CD4-positive, alpha-beta T cell (primary cell): Measurements from ENCODE around the gene ATP8A1. TPM values are rescaled to one million over a fixed set of nuclear protein-coding genes. Genes with fewer than 3 reads are reported as not detected.

Experiments used
- ATAC-seq: fragments of 200-7000 bp; cut with Tn5 transposase; one replicate; pipeline ENCODE4 v1.10.0; 2022; ENCODE audit warnings: mild to moderate bottlenecking; ENCODE audit not compliant: poor library complexity
- CTCF ChIA-PET: fragments of 350-600 bp; sonication (Branson Sonifier 250); formaldehyde crosslinking; loops from one replicate; lab custom pipeline; 2021; ENCODE audit warnings: antibody characterized with exemption, inconsistent platforms; lab: Charles Lee
- POLR2A ChIA-PET: fragments of 350-600 bp; sonication (Branson Sonifier 250); formaldehyde crosslinking; loops from one replicate; lab custom pipeline; 2021; ENCODE audit warnings: antibody characterized with exemption, inconsistent platforms; lab: Charles Lee
- DNase-seq, 14 experiments: peaks; one replicate each; pipeline ENCODE4 v3.0.0-alpha.2; 2013 to 2020; ENCODE audit warnings: mixed read lengths in 2 of 14
- H3K27ac ChIP-seq, 2 donors: one replicate each; pipeline versions ENCODE4 v1.5.1 to v1.7.0; 2013; ENCODE audit warnings: low read length in 2 of 2, low read depth in 1 of 2, mild to moderate bottlenecking in 1 of 2
- H3K27me3 ChIP-seq, 2 experiments: 1 replicate in 1 of 2; 2 replicates in 1 of 2; pipeline versions ENCODE4 v1.6.1 to v1.7.0; 2013; ENCODE audit warnings: low read length in 2 of 2, control low read depth in 1 of 2, mild to moderate bottlenecking in 1 of 2, moderate library complexity in 1 of 2; ENCODE audit not compliant: insufficient read depth in 2 of 2, control insufficient read depth in 1 of 2
- H3K36me3 ChIP-seq: one replicate; pipeline ENCODE4 v1.6.1; 2013; ENCODE audit warnings: low read length, control low read depth; ENCODE audit not compliant: insufficient read depth
- H3K4me1 ChIP-seq: one replicate; pipeline ENCODE4 v1.6.1; 2013; ENCODE audit warnings: low read length, control low read depth; ENCODE audit not compliant: insufficient read depth
- H3K4me3 ChIP-seq: one replicate; pipeline ENCODE4 v1.5.1; 2013; ENCODE audit warnings: mild to moderate bottlenecking, low read length, moderate library complexity
- H3K9me3 ChIP-seq, 2 experiments: 1 replicate in 1 of 2; 2 replicates in 1 of 2; pipeline versions ENCODE4 v1.6.1 to v1.7.0; 2013; ENCODE audit warnings: low read length in 2 of 2, mild to moderate bottlenecking in 2 of 2, control low read depth in 1 of 2, moderate library complexity in 1 of 2; ENCODE audit not compliant: control insufficient read depth in 1 of 2, insufficient read depth in 1 of 2
- H3K27ac Mint-ChIP-seq: one replicate; pipeline ENCODE4 v1.8.0; 2020; ENCODE audit warnings: mixed read lengths
- H3K27me3 Mint-ChIP-seq: one replicate; pipeline ENCODE4 v1.8.0; 2021; ENCODE audit warnings: mixed read lengths
- H3K36me3 Mint-ChIP-seq: one replicate; pipeline ENCODE4 v1.8.0; 2021; ENCODE audit warnings: low read depth, mixed read lengths
- H3K4me1 Mint-ChIP-seq: one replicate; pipeline ENCODE4 v1.8.0; 2021; ENCODE audit warnings: low read depth, mixed read lengths
- H3K4me3 Mint-ChIP-seq: one replicate; pipeline ENCODE4 v1.8.0; 2020; ENCODE audit warnings: mild to moderate bottlenecking, mixed read lengths
- H3K9me3 Mint-ChIP-seq: one replicate; pipeline ENCODE4 v1.8.0; 2020; ENCODE audit warnings: mixed read lengths
- CTCF ChIP-seq: fragments of 200-600 bp; IDR thresholded peaks from one replicate; pipeline ENCODE4 v1.8.0; 2022; ENCODE audit warnings: antibody characterized with exemption, mild to moderate bottlenecking
- intact Hi-C, 2 experiments: fragments of 100-400 bp; cut with DNase I in 1 of 2; cut with micrococcal nuclease in 1 of 2; formaldehyde crosslinking; loops; one replicate each; pipeline versions ENCODE4 v1.15.1 to v1.9.0; 2023 to 2025; cut with DNase I, micrococcal nuclease
- total RNA-seq, 174 experiments: library from RNA in 2 of 174; stranded (reverse) in 2 of 174; gene quantifications; one replicate each; pipeline ENCODE4 v1.2.3 and lab custom pipeline; 2021 to 2026

ATP8A1 gene
- total RNA-seq, 2 experiments from 2014 or later: 44.9 to 45.5 TPM

GRCh38 chr4:42397635-42398170 is 259.2 kb downstream of the ATP8A1 start:
- Histone ChIP-seq H3K4me3 (peak overlapping the region; percentile 47), H3K9me3 (peaks cover 0 to 21% of the 10 kb centered on the region in 2 experiments), H3K27me3 (peaks cover 39 to 41% of the 10 kb centered on the region in 2 experiments), H3K36me3 (no peaks in the 10 kb centered on the region), H3K4me1 (peaks cover 24% of the 10 kb centered on the region), H3K27ac (no peak overlapping the region)
- Mint-ChIP-seq H3K9me3 (no peaks in the 10 kb centered on the region), H3K36me3 (no peaks in the 10 kb centered on the region), H3K27ac (no peak overlapping the region), H3K4me1 (peaks cover 28% of the 10 kb centered on the region), H3K4me3 (peak overlapping the region; percentile 84), H3K27me3 (peaks cover 65% of the 10 kb centered on the region)
- POLR2A ChIA-PET: no interaction called here
- DNase-seq (peak in 1 of 14 experiments; percentile 9), ATAC-seq (no peak)
- intact Hi-C loops: no loop called here
- CTCF ChIA-PET: no interaction called here
- TF ChIP-seq CTCF: no peak

- H3K9me3 Mint-ChIP-seq: no peaks in the 10 kb centered on the region
- ATAC-seq (no peak), DNase-seq (peak in 4 of 14 experiments; percentile 1 to 17 (median 8))
- H3K36me3 Mint-ChIP-seq: no peaks in the 10 kb centered on the region
- ChIA-PET CTCF (no interaction called here), POLR2A (no interaction called here)
- intact Hi-C loops: no loop called here
- peak within 1 kb of the TSS; percentile 84 for H3K4me3 Mint-ChIP-seq
- peaks cover 66% of the 10 kb centered on the region for H3K27me3 Mint-ChIP-seq
- H3K27me3 ChIP-seq: peaks cover 39 to 41% of the 10 kb centered on the region in 2 experiments
- peak within 1 kb of the TSS; percentile 47 for H3K4me3 ChIP-seq
- peaks cover 28% of the 10 kb centered on the region for H3K4me1 Mint-ChIP-seq
- no peak within 1 kb of the TSS for H3K27ac Mint-ChIP-seq
- no peaks in the 10 kb centered on the region for H3K36me3 ChIP-seq
- TF ChIP-seq CTCF: no peak
- H3K4me1 ChIP-seq: peaks cover 24% of the 10 kb centered on the region
- peaks cover 0 to 21% of the 10 kb centered on the region in 2 experiments for H3K9me3 ChIP-seq
- no peak within 1 kb of the TSS for H3K27ac ChIP-seq
These were observed 259.9 kb downstream of the ATP8A1 start, which contains the start of gene SHISA3 for GRCh38 chr4:42396752-42397634. TSS of gene SHISA3 (plus strand) at chr4:42397488. CDS start at chr4:42398057, 569 bp downstream.

GRCh38 chr4:42396361-42396751 is 260.5 kb downstream of the ATP8A1 start:
- peaks cover 28% of the 10 kb centered on the region for H3K4me1 Mint-ChIP-seq
- peaks cover 24% of the 10 kb centered on the region for H3K4me1 ChIP-seq
- H3K36me3 ChIP-seq: no peaks in the 10 kb centered on the region
- POLR2A ChIA-PET: no interaction called here
- H3K27ac ChIP-seq: no peak overlapping the region
- peaks cover 64% of the 10 kb centered on the region for H3K27me3 Mint-ChIP-seq
- intact Hi-C loops: no loop called here
- peak in 1 of 14 experiments; percentile 2 for DNase-seq
- peaks cover 39 to 41% of the 10 kb centered on the region in 2 experiments for H3K27me3 ChIP-seq
- no peak for ATAC-seq
- CTCF ChIA-PET: no interaction called here
- H3K9me3 ChIP-seq: peaks cover 0 to 21% of the 10 kb centered on the region in 2 experiments
- no peak for TF ChIP-seq CTCF
- H3K9me3 Mint-ChIP-seq: no peaks in the 10 kb centered on the region
- no peaks in the 10 kb centered on the region for H3K36me3 Mint-ChIP-seq
- no peak overlapping the region for H3K27ac Mint-ChIP-seq
- peak overlapping the region; percentile 84 for H3K4me3 Mint-ChIP-seq
- H3K4me3 ChIP-seq: no peak overlapping the region
